Hepatocyte (in vitro differentiated cells): ENCODE results near the gene DVL2. TPM values are rescaled to one million over a fixed set of nuclear protein-coding genes. Genes with fewer than 3 reads are reported as not detected.
A peak's percentile ranks its signal among the peaks of the same experiment; 100 is the strongest.

Source experiments
- DNase-seq: peaks from one replicate; pipeline ENCODE4 v3.0.0-alpha.2; 2016; ENCODE audit warnings: low spot score
- H2AFZ ChIP-seq: fragments of 200-600 bp; sonication (generic); 2 replicates; pipeline ENCODE4 v1.6.0; 2016; ENCODE audit warnings: antibody characterized with exemption, mild to moderate bottlenecking
- H3K27ac ChIP-seq: fragments of 200-600 bp; sonication (generic); 2 replicates; pipeline ENCODE4 v1.5.1; 2016; ENCODE audit warnings: mild to moderate bottlenecking
- H3K27me3 ChIP-seq: fragments of 200-600 bp; sonication (generic); 2 replicates; pipeline ENCODE4 v1.6.1; 2016
- H3K36me3 ChIP-seq: fragments of 200-600 bp; sonication (generic); replicated peaks from 2 replicates; pipeline ENCODE4 v1.5.1; 2016; ENCODE audit warnings: low read depth; ENCODE audit not compliant: insufficient read depth
- H3K4me1 ChIP-seq: fragments of 200-600 bp; sonication (generic); 2 replicates; pipeline ENCODE4 v1.5.1; 2016; ENCODE audit warnings: mild to moderate bottlenecking, moderate library complexity; ENCODE audit not compliant: insufficient read depth
- H3K4me2 ChIP-seq: fragments of 200-600 bp; sonication (generic); 2 replicates; pipeline ENCODE4 v1.6.0; 2016
- H3K4me3 ChIP-seq: fragments of 200-600 bp; sonication (generic); 2 replicates; pipeline ENCODE4 v1.5.1; 2016; ENCODE audit warnings: mild to moderate bottlenecking
- H3K79me2 ChIP-seq: fragments of 200-600 bp; sonication (generic); 2 replicates; pipeline ENCODE4 v1.6.0; 2017; ENCODE audit warnings: mild to moderate bottlenecking
- H3K9me2 ChIP-seq: fragments of 200-600 bp; sonication (generic); replicated peaks from 2 replicates; pipeline ENCODE4 v1.6.0; 2017; ENCODE audit warnings: mild to moderate bottlenecking; ENCODE audit not compliant: insufficient read depth
- H3K9me3 ChIP-seq: fragments of 200-600 bp; sonication (generic); 2 replicates; pipeline ENCODE4 v1.5.1; 2016; ENCODE audit warnings: low read depth, mild to moderate bottlenecking
- H4K20me1 ChIP-seq: fragments of 200-600 bp; sonication (generic); 2 replicates; pipeline ENCODE4 v1.6.0; 2016; ENCODE audit warnings: mild to moderate bottlenecking; ENCODE audit not compliant: insufficient read depth, poor library complexity, severe bottlenecking
- EZH2 ChIP-seq: fragments of 200-600 bp; sonication (generic); IDR thresholded peaks from 2 replicates; pipeline ENCODE4 v1.6.1; 2016; ENCODE audit warnings: antibody characterized with exemption, mild to moderate bottlenecking, borderline replicate concordance
- EZH2phosphoT487 ChIP-seq: fragments of 200-600 bp; sonication (generic); IDR thresholded peaks from one replicate; pipeline ENCODE4 v1.6.1; 2018; ENCODE audit warnings: antibody characterized with exemption, mild to moderate bottlenecking, low read depth, moderate library complexity; ENCODE audit not compliant: unreplicated experiment, severe bottlenecking
- WGBS: methylation state at CpG from one replicate; pipeline ENCODE4 v1.1.6; 2016; ENCODE audit warnings: low lambda C conversion rate; ENCODE audit errors: missing lambda C conversion rate; 5-methylcytosine and 5-hydroxymethylcytosine counted together
- polyA plus RNA-seq: library from polyadenylated mRNA; unstranded; fragments of >200 nt; fragmentation: Nextera tagmentation; extraction: Ambion mirVana; gene quantifications from 2 replicates; pipeline ENCODE4 v1.2.1, GENCODE V29; 2016
- total RNA-seq: library from RNA; depleted of rRNA; stranded (reverse); fragments of >200 nt; gene quantifications from 2 replicates; pipeline ENCODE4 v1.2.3, GENCODE V29; 2014
- TF ChIP-seq, protein P1 (sequence below): fragments of 200-600 bp; sonication (generic); IDR thresholded peaks from 2 replicates; pipeline ENCODE4 v1.5.1; 2016; ENCODE audit warnings: antibody characterized with exemption, mild to moderate bottlenecking; ENCODE audit not compliant: poor library complexity

DVL2 gene
- total and polyA plus RNA-seq, 2 experiments from 2014 or later: 62.1 to 74.7 TPM

DNA sequence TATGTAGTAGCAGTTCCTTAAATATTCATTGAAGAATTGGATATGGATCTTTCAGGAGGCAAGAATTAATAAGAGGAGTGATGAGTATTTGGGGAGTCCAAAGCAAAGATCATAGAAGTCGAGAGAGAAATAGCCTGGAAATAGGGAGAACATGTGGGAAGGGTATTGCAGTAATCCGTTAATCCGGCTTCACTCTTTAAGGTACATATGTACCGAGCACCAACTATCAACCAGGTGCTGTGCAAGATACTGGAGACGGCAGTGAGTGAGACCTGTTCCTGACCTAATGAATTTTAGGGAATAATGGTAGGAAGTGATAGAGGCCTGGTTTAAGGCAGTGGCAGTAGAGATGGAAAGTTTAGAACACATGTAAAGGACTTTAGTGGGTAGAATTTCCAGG is 18.8 kb upstream of the DVL2 start:
- DNase-seq: no peak
- no peaks in the 10 kb centered on the region for H3K27me3 ChIP-seq
- peak overlapping the region; percentile 79 for H2AFZ ChIP-seq
- 75% methylated on average over 5 of the region's 5 CpGs for WGBS
- no peaks in the 10 kb centered on the region for H3K36me3 ChIP-seq
- no peaks in the 10 kb centered on the region for H3K9me3 ChIP-seq
- peak overlapping the region; percentile 65 for H3K4me3 ChIP-seq
- H3K27ac ChIP-seq: peak overlapping the region; percentile 98
- H3K9me2 ChIP-seq: no peaks in the 10 kb centered on the region
- TF ChIP-seq EZH2phosphoT487: no peak
- TF ChIP-seq, protein P1, sequence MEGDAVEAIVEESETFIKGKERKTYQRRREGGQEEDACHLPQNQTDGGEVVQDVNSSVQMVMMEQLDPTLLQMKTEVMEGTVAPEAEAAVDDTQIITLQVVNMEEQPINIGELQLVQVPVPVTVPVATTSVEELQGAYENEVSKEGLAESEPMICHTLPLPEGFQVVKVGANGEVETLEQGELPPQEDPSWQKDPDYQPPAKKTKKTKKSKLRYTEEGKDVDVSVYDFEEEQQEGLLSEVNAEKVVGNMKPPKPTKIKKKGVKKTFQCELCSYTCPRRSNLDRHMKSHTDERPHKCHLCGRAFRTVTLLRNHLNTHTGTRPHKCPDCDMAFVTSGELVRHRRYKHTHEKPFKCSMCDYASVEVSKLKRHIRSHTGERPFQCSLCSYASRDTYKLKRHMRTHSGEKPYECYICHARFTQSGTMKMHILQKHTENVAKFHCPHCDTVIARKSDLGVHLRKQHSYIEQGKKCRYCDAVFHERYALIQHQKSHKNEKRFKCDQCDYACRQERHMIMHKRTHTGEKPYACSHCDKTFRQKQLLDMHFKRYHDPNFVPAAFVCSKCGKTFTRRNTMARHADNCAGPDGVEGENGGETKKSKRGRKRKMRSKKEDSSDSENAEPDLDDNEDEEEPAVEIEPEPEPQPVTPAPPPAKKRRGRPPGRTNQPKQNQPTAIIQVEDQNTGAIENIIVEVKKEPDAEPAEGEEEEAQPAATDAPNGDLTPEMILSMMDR: no peak
- TF ChIP-seq EZH2: no peak
- H3K4me1 ChIP-seq: peaks cover 21% of the 10 kb centered on the region
- peaks cover 84% of the 10 kb centered on the region for H3K79me2 ChIP-seq
- peak overlapping the region; percentile 92 for H3K4me2 ChIP-seq
- H4K20me1 ChIP-seq: peaks cover 7% of the 10 kb centered on the region

DNA sequence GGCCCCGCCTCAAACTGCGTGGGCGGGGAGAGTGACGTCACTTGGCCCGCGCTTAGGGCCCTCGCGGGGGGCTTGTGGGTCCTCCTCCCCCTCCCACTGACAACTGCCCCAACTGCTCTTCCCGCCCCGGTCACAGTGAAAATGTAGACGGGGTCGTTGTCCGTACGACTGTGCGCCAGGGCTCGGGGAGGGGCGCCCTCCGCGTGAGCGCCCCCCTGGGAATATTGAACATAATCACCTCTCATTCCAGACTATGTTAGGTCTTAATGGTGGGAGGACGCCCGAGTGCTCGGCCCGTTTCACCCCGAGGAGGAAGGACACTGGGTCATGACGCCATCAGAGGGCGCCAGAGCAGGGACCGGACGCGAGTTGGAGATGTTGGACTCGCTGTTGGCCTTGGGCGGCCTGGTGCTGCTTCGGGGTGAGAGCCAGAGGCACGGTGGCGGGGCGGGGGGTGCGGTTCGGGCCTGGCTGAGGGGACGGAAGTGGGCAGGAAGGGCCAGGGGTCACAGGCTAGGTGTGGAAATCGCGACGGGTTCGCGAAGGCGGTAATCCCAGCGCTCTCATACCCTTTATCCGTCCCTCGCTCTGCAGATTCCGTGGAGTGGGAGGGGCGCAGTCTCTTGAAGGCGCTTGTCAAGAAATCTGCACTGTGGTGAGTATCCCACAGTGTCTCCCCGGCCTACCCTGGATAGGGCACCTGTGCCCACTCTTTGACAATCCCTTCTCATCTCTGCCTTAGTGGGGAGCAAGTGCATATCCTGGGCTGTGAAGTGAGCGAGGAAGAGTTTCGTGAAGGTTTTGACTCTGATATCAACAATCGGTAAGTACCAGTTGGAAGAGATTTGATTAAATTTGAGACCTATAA is 18.1 kb upstream of the DVL2 start, which contains the start of gene ELP5:
TSS of gene ELP5 (plus strand) at position 40 of the 868 bp plus-strand sequence. CDS start at position 376, 336 bp downstream.
- Histone ChIP-seq H3K79me2 (peaks cover 86% of the 10 kb centered on the region), H3K9me3 (no peaks in the 10 kb centered on the region), H3K9me2 (no peaks in the 10 kb centered on the region), H2AFZ (peak within 1 kb of the TSS; percentile 94), H3K36me3 (no peaks in the 10 kb centered on the region), H3K4me1 (peaks cover 15% of the 10 kb centered on the region), H3K4me3 (peak within 1 kb of the TSS; percentile 91), H3K27ac (peak within 1 kb of the TSS; percentile 98), H4K20me1 (peaks cover 7% of the 10 kb centered on the region), H3K27me3 (no peaks in the 10 kb centered on the region), H3K4me2 (peak within 1 kb of the TSS; percentile 92)
- peak; percentile 95 for DNase-seq
- 3% methylated on average over 38 of the region's 55 CpGs for WGBS
- TF ChIP-seq EZH2phosphoT487 (no peak), EZH2 (no peak)
- TF ChIP-seq, protein P1: peak; percentile 46

DNA sequence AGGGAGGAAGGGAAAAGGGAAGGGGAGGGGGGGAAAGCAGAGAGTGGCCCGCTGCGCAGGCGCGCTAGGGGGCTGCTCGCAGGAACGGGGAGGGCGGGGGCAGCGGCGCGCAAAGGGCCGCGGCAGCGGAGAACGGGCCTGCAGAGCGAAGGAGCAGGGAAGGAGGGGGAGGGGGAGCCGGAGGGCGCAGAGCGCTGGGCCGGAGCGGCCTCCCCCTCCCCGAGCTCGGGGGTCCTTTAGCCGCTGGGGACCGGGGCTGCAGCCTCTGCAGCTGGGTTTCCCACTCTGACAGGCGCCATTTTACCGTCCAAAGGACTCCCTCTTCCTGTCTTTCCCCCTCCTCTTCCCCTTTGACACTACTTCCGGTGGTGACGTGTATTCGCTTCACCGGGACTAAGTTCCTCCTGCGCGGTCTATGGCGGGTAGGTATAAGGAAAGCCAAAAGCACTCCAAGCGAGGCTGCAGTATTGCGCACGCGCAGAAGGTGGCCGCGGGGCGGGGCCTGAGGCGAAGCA is 17.4 kb upstream of the DVL2 start, which contains the start of gene CTDNEP1:
TSS of gene CTDNEP1 (minus strand) at position 74 of the 515 bp plus-strand sequence. CDS start 438 bp downstream, outside the sequence.
- Histone ChIP-seq H4K20me1 (peaks cover 7% of the 10 kb centered on the region), H3K27ac (peak within 1 kb of the TSS; percentile 98), H3K27me3 (no peaks in the 10 kb centered on the region), H3K4me3 (peak within 1 kb of the TSS; percentile 91), H2AFZ (peak within 1 kb of the TSS; percentile 94), H3K4me1 (peaks cover 15% of the 10 kb centered on the region), H3K9me2 (no peaks in the 10 kb centered on the region), H3K36me3 (no peaks in the 10 kb centered on the region), H3K79me2 (peaks cover 86% of the 10 kb centered on the region), H3K9me3 (no peaks in the 10 kb centered on the region), H3K4me2 (peak within 1 kb of the TSS; percentile 92)
- DNase-seq: peak; percentile 99
- under 1% methylated on average over 18 of the region's 41 CpGs for WGBS
- TF ChIP-seq EZH2 (no peak), EZH2phosphoT487 (no peak)
- TF ChIP-seq, protein P1: no peak
